ENCODE results near the gene PRCC.

PRCC gene

DNA sequence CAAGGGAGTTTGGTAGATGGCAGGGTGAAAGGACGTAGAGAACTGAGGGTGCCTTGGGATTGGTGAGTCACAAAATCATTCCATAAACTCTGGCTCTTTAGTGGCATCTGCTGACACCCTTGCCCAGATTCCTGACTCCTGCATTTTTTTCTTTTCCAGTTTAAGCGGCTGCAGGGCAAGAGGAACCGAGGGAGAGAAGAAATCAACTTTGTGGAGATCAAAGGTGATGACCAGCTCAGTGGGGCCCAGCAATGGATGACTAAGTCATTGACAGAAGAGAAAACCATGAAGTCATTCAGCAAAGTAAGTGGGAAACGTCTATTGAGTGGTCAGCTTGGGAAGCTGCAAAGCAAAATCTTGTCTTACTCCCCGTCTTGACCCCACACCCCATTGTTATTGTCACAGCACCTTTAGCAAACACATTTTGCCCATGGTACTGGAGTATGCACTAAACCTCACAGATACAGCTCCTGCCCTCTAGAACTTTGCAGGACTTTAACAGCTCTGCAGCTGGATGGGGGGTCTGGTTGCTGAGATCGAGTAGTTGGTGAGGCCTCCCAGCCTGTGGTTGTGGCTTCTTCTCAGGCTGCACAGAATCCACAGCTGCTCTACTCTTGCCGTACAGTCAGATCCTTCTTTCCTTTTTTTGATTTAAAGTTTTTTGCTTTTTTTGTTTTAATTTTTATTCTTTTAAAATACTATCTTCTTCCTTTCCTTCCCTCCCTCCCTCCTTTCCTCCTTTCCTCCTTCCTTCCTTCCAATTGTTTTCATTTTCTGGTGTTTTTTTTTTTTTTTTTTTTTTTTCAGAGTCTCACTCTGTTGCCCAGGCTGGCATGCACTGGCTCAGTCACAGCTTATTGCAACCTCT, 27.4 kb downstream of the PRCC start:
- Histone ChIP-seq H4K91ac (ENCODE audit: low read depth, low read length, poor library complexity) (no peak overlapping the region), H3K4ac (ENCODE audit: low read length) (no peak overlapping the region), H3K27me3 (ENCODE audit: control insufficient read depth in 3 of 3, insufficient read depth in 3 of 3, low read depth in 1 of 3, low read length in 3 of 3) (no peaks in the 10 kb centered on the region), H4K8ac (ENCODE audit: low read depth, low read length) (no peak overlapping the region), H3K9me3 (replicated peaks in 1 of 2; ENCODE audit: control insufficient read depth in 2 of 2, insufficient read depth in 1 of 2, low read depth in 1 of 2, low read length in 2 of 2) (no peaks in the 10 kb centered on the region), H3K36me3 (replicated peaks in 1 of 2; ENCODE audit: control insufficient read depth in 2 of 2, insufficient read depth in 2 of 2, low read length in 2 of 2) (peaks cover 45 to 98% of the 10 kb centered on the region in 2 donors), H2BK5ac (ENCODE audit: low read length) (no peak overlapping the region), H3K9ac (ENCODE audit: low read depth, low read length, poor library complexity) (no peak overlapping the region), H2BK15ac (ENCODE audit: low read length) (no peak overlapping the region), H3K27ac (replicated peaks; ENCODE audit: low read length) (no peak overlapping the region), H2AK5ac (ENCODE audit: low read depth, low read length) (no peak overlapping the region), H3K4me2 (ENCODE audit: insufficient read depth, low read length, poor library complexity, severe bottlenecking) (no peak overlapping the region), H3K4me3 (ENCODE audit: low read length in 2 of 2) (no peak overlapping the region), H3K4me1 (ENCODE audit: control insufficient read depth in 2 of 2, insufficient read depth in 1 of 2, low read depth in 1 of 2, low read length in 2 of 2) (no peaks in the 10 kb centered on the region), H2AFZ (ENCODE audit: low read length) (no peak overlapping the region), H3K23ac (ENCODE audit: low read depth, low read length, poor library complexity) (no peak overlapping the region), H2BK120ac (ENCODE audit: low read depth, low read length) (no peak overlapping the region), H3K18ac (ENCODE audit: low read length) (no peak overlapping the region), H2BK12ac (ENCODE audit: low read length) (no peak overlapping the region), H3K14ac (ENCODE audit: low read length) (no peak overlapping the region), H3K79me1 (ENCODE audit: low read depth, low read length) (peaks cover 2% of the 10 kb centered on the region)
- WGBS, 2 donors (ENCODE audit: extremely low coverage in 2 of 2, insufficient read length in 2 of 2, insufficient replicate concordance in 1 of 2) = no CpG with 5 or more reads among the region's 7 CpGs
- DNase-seq (ENCODE audit: low spot score) = no peak

DNA sequence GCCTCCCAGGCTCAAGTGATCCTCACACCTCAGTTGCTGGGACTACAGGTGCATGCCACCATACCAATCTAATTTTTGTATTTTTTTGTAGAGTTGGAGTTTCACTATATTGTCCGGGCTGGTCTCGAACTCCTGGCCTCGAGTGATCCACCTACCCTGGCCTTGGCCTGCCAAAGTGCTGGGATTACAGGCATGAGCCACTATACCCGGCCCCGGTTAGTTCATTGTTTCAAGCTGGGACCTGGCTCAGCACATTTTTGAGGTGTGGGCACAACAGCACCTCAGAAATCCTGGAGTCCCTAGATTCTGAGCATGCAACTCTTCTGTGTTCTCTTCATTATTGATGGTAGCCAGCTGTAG, 28.0 kb downstream of the PRCC start:
- no peak overlapping the region for H3K27ac ChIP-seq (replicated peaks; ENCODE audit: low read length)
- no peaks in the 10 kb centered on the region for H3K9me3 ChIP-seq (replicated peaks in 1 of 2; ENCODE audit: control insufficient read depth in 2 of 2, insufficient read depth in 1 of 2, low read depth in 1 of 2, low read length in 2 of 2)
- peaks cover 2% of the 10 kb centered on the region for H3K79me1 ChIP-seq (ENCODE audit: low read depth, low read length)
- H3K4me2 ChIP-seq (ENCODE audit: insufficient read depth, low read length, poor library complexity, severe bottlenecking) = no peak overlapping the region
- H2BK15ac ChIP-seq (ENCODE audit: low read length) = no peak overlapping the region
- no peak overlapping the region for H2AFZ ChIP-seq (ENCODE audit: low read length)
- no peak overlapping the region for H2BK5ac ChIP-seq (ENCODE audit: low read length)
- no peak overlapping the region for H3K23ac ChIP-seq (ENCODE audit: low read depth, low read length, poor library complexity)
- peaks cover 47 to 98% of the 10 kb centered on the region in 2 donors for H3K36me3 ChIP-seq (replicated peaks in 1 of 2; ENCODE audit: control insufficient read depth in 2 of 2, insufficient read depth in 2 of 2, low read length in 2 of 2)
- H2AK5ac ChIP-seq (ENCODE audit: low read depth, low read length) = no peak overlapping the region
- no peak overlapping the region for H3K18ac ChIP-seq (ENCODE audit: low read length)
- DNase-seq (ENCODE audit: low spot score) = no peak
- H4K8ac ChIP-seq (ENCODE audit: low read depth, low read length) = no peak overlapping the region
- no peak overlapping the region for H3K4ac ChIP-seq (ENCODE audit: low read length)
- no peak overlapping the region for H4K91ac ChIP-seq (ENCODE audit: low read depth, low read length, poor library complexity)
- H3K4me3 ChIP-seq (ENCODE audit: low read length in 2 of 2) = no peak overlapping the region
- no peak overlapping the region for H3K9ac ChIP-seq (ENCODE audit: low read depth, low read length, poor library complexity)
- no peak overlapping the region for H2BK120ac ChIP-seq (ENCODE audit: low read depth, low read length)
- no peaks in the 10 kb centered on the region for H3K4me1 ChIP-seq (ENCODE audit: control insufficient read depth in 2 of 2, insufficient read depth in 1 of 2, low read depth in 1 of 2, low read length in 2 of 2)
- no peaks in the 10 kb centered on the region for H3K27me3 ChIP-seq (ENCODE audit: control insufficient read depth in 3 of 3, insufficient read depth in 3 of 3, low read depth in 1 of 3, low read length in 3 of 3)
- WGBS, 2 donors (ENCODE audit: extremely low coverage in 2 of 2, insufficient read length in 2 of 2, insufficient replicate concordance in 1 of 2) = no CpG with 5 or more reads among the region's 5 CpGs
- no peak overlapping the region for H3K14ac ChIP-seq (ENCODE audit: low read length)
- no peak overlapping the region for H2BK12ac ChIP-seq (ENCODE audit: low read length)

DNA sequence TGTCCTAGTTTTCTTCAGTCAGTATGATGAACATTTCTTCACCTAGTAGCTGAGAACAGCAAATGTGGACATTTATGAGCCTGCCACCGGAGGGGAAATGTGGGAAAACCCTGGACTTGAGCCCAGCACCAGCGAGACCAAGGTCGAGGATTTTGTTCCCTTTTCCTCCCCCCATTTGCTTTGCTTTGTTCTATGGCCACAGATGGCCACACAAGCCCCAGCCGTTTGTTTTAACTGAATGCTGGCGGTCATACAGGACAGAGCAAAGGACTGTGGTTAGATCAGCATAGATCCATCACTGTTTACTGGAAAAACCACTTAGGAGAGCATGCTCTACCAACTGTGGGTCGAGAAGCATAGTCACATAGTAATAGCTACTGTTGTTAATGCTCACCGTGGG, 28.5 kb downstream of the PRCC start:
- Histone ChIP-seq H3K4me3 (ENCODE audit: low read length in 2 of 2) (no peak overlapping the region), H2BK12ac (ENCODE audit: low read length) (no peak overlapping the region), H3K4ac (ENCODE audit: low read length) (no peak overlapping the region), H3K27me3 (ENCODE audit: control insufficient read depth in 3 of 3, insufficient read depth in 3 of 3, low read depth in 1 of 3, low read length in 3 of 3) (no peaks in the 10 kb centered on the region), H4K91ac (ENCODE audit: low read depth, low read length, poor library complexity) (no peak overlapping the region), H2AK5ac (ENCODE audit: low read depth, low read length) (no peak overlapping the region), H2BK5ac (ENCODE audit: low read length) (no peak overlapping the region), H3K79me1 (ENCODE audit: low read depth, low read length) (peaks cover 2% of the 10 kb centered on the region), H2BK15ac (ENCODE audit: low read length) (no peak overlapping the region), H3K9ac (ENCODE audit: low read depth, low read length, poor library complexity) (no peak overlapping the region), H3K4me1 (ENCODE audit: control insufficient read depth in 2 of 2, insufficient read depth in 1 of 2, low read depth in 1 of 2, low read length in 2 of 2) (no peaks in the 10 kb centered on the region), H2BK120ac (ENCODE audit: low read depth, low read length) (no peak overlapping the region), H3K4me2 (ENCODE audit: insufficient read depth, low read length, poor library complexity, severe bottlenecking) (no peak overlapping the region), H3K9me3 (replicated peaks in 1 of 2; ENCODE audit: control insufficient read depth in 2 of 2, insufficient read depth in 1 of 2, low read depth in 1 of 2, low read length in 2 of 2) (no peaks in the 10 kb centered on the region), H2AFZ (ENCODE audit: low read length) (no peak overlapping the region), H3K23ac (ENCODE audit: low read depth, low read length, poor library complexity) (no peak overlapping the region), H3K18ac (ENCODE audit: low read length) (no peak overlapping the region), H3K27ac (replicated peaks; ENCODE audit: low read length) (no peak overlapping the region), H3K36me3 (replicated peaks in 1 of 2; ENCODE audit: control insufficient read depth in 2 of 2, insufficient read depth in 2 of 2, low read length in 2 of 2) (peaks cover 47 to 99% of the 10 kb centered on the region in 2 donors), H4K8ac (ENCODE audit: low read depth, low read length) (no peak overlapping the region), H3K14ac (ENCODE audit: low read length) (no peak overlapping the region)
- WGBS, 2 donors (ENCODE audit: extremely low coverage in 2 of 2, insufficient read length in 2 of 2, insufficient replicate concordance in 1 of 2) = no CpG with 5 or more reads among the region's 7 CpGs
- no peak for DNase-seq (ENCODE audit: low spot score)

DNA sequence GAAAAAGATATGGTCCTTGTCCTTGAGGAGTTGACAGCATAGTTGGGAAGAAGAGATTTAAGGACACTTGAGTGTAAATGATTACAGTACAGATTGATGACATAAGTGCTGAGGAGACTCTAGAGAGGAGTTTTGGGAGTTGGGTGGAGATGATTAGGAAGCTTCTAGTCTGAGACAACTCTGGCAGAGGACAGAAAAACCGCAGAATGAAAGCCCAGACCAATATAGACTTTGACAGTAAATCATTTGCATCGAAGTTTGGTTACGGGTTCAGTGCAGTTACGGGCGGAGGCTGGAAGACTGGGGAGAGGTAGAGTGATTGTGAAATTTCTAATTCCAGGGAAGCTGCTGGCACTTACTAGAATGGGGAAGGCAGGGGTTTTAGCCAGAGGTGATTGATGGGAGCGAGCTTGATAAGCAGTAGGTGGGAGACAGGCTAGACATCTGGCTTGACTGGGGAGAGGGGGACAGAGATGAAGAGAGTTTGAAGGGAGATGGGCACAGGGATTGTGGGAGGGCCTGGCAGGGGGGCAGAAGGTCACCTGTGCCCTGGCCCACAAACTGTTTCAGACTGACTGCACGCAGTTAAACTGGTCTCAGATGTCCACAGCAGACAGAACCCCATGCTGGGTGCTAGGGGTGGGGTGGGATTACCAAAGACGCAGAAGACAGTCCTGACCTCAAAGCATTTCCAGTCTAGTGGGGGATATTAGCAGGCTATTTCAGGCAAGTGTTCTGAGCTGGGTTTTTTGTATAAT, 29.2 kb downstream of the PRCC start:
- Histone ChIP-seq H3K14ac (ENCODE audit: low read length) (no peak overlapping the region), H2BK15ac (ENCODE audit: low read length) (no peak overlapping the region), H4K91ac (ENCODE audit: low read depth, low read length, poor library complexity) (no peak overlapping the region), H2BK120ac (ENCODE audit: low read depth, low read length) (no peak overlapping the region), H3K27ac (replicated peaks; ENCODE audit: low read length) (no peak overlapping the region), H2BK12ac (ENCODE audit: low read length) (no peak overlapping the region), H3K23ac (ENCODE audit: low read depth, low read length, poor library complexity) (no peak overlapping the region), H3K9me3 (replicated peaks in 1 of 2; ENCODE audit: control insufficient read depth in 2 of 2, insufficient read depth in 1 of 2, low read depth in 1 of 2, low read length in 2 of 2) (no peaks in the 10 kb centered on the region), H3K4me3 (ENCODE audit: low read length in 2 of 2) (no peak overlapping the region), H3K79me1 (ENCODE audit: low read depth, low read length) (peaks cover 2% of the 10 kb centered on the region), H3K4me1 (ENCODE audit: control insufficient read depth in 2 of 2, insufficient read depth in 1 of 2, low read depth in 1 of 2, low read length in 2 of 2) (no peaks in the 10 kb centered on the region), H3K4me2 (ENCODE audit: insufficient read depth, low read length, poor library complexity, severe bottlenecking) (no peak overlapping the region), H3K18ac (ENCODE audit: low read length) (no peak overlapping the region), H2AFZ (ENCODE audit: low read length) (no peak overlapping the region), H2AK5ac (ENCODE audit: low read depth, low read length) (no peak overlapping the region), H3K4ac (ENCODE audit: low read length) (no peak overlapping the region), H4K8ac (ENCODE audit: low read depth, low read length) (no peak overlapping the region), H3K27me3 (ENCODE audit: control insufficient read depth in 3 of 3, insufficient read depth in 3 of 3, low read depth in 1 of 3, low read length in 3 of 3) (no peaks in the 10 kb centered on the region), H2BK5ac (ENCODE audit: low read length) (no peak overlapping the region), H3K9ac (ENCODE audit: low read depth, low read length, poor library complexity) (no peak overlapping the region), H3K36me3 (replicated peaks in 1 of 2; ENCODE audit: control insufficient read depth in 2 of 2, insufficient read depth in 2 of 2, low read length in 2 of 2) (peaks cover 45 to 99% of the 10 kb centered on the region in 2 donors)
- DNase-seq (ENCODE audit: low spot score) = no peak
- no CpG with 5 or more reads among the region's 8 CpGs for WGBS, 2 donors (ENCODE audit: extremely low coverage in 2 of 2, insufficient read length in 2 of 2, insufficient replicate concordance in 1 of 2)

All from neuronal stem cell (in vitro differentiated cells).